Measurements from ENCODE around the gene METTL13.

Gene METTL13

DNA sequence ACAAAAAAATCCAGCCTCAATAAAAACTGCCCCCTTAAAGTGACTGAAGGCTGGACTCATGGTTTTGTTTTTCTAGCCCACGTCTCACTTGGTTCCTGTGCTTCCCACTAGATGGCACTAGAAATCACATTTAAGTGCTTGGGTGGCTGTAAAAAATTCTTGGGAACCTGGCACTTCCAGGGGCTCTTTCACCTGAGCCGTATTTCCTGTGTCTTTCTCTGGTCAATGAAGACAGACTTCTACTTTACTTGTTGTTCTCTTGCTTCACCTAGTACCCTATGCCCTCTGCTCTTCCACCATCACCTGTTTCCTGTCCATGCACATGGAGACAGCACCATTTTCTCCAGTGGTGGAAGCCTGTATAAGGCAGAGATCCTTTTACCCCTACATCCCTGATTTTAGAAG, 20.0 kb downstream of the METTL13 start:
- H3K4me3 Mint-ChIP-seq: no peak overlapping the region
- peaks cover 24 to 37% of the 10 kb centered on the region in 2 donors for H3K36me3 Mint-ChIP-seq
- H3K27ac Mint-ChIP-seq: no peak overlapping the region
- no peaks in the 10 kb centered on the region for H3K9me3 Mint-ChIP-seq
- no peak for DNase-seq
- no peaks in the 10 kb centered on the region for H3K27me3 Mint-ChIP-seq
- H3K4me1 Mint-ChIP-seq: peaks cover 8 to 9% of the 10 kb centered on the region in 2 donors
- ATAC-seq (replicated peaks): peak; percentile 42 to 48

GRCh38 chr1:171802207-171802606, 20.7 kb downstream of the METTL13 start:
- H3K4me3 Mint-ChIP-seq: no peak overlapping the region
- no peak for DNase-seq
- no peaks in the 10 kb centered on the region for H3K27me3 Mint-ChIP-seq
- no peak overlapping the region for H3K27ac Mint-ChIP-seq
- no peak for ATAC-seq (replicated peaks)
- no peaks in the 10 kb centered on the region for H3K9me3 Mint-ChIP-seq
- peaks cover 10 to 13% of the 10 kb centered on the region in 2 donors for H3K4me1 Mint-ChIP-seq
- H3K36me3 Mint-ChIP-seq: peaks cover 17 to 30% of the 10 kb centered on the region in 2 donors

- Mint-ChIP-seq H3K36me3 (peaks cover 15 to 23% of the 10 kb centered on the region in 2 donors), H3K4me1 (peaks cover 16 to 20% of the 10 kb centered on the region in 2 donors), H3K27me3 (no peaks in the 10 kb centered on the region), H3K9me3 (no peaks in the 10 kb centered on the region), H3K27ac (no peak overlapping the region), H3K4me3 (no peak overlapping the region)
- ATAC-seq (replicated peaks) (no peak), DNase-seq (no peak)
These were observed 21.6 kb downstream of the METTL13 start for GRCh38 chr1:171803045-171803444.

- H3K36me3 Mint-ChIP-seq: peaks cover 10 to 19% of the 10 kb centered on the region in 2 donors
- H3K9me3 Mint-ChIP-seq: no peaks in the 10 kb centered on the region
- H3K27me3 Mint-ChIP-seq: no peaks in the 10 kb centered on the region
- DNase-seq (no peak), ATAC-seq (replicated peaks) (no peak)
- H3K4me3 Mint-ChIP-seq: no peak overlapping the region
- H3K4me1 Mint-ChIP-seq: peaks cover 16 to 21% of the 10 kb centered on the region in 2 donors
- H3K27ac Mint-ChIP-seq: no peak overlapping the region
These were observed 22.1 kb downstream of the METTL13 start for GRCh38 chr1:171803461-171804022.

- ATAC-seq (replicated peaks) (peak; percentile 76 to 87), DNase-seq (no peak)
- no peaks in the 10 kb centered on the region for H3K27me3 Mint-ChIP-seq
- no peak overlapping the region for H3K27ac Mint-ChIP-seq
- peaks cover 4 to 8% of the 10 kb centered on the region in 2 donors for H3K36me3 Mint-ChIP-seq
- peaks cover 16 to 21% of the 10 kb centered on the region in 2 donors for H3K4me1 Mint-ChIP-seq
- H3K4me3 Mint-ChIP-seq: peak overlapping the region in 1 of 2 donors; percentile 22
- no peaks in the 10 kb centered on the region for H3K9me3 Mint-ChIP-seq
These were observed 24.1 kb downstream of the METTL13 start for GRCh38 chr1:171805395-171806115.

GRCh38 chr1:171807556-171807955, 26.1 kb downstream of the METTL13 start:
- ATAC-seq (replicated peaks): peak; percentile 45 to 73
- no peak overlapping the region for H3K4me3 Mint-ChIP-seq
- no peaks in the 10 kb centered on the region for H3K9me3 Mint-ChIP-seq
- no peaks in the 10 kb centered on the region for H3K27me3 Mint-ChIP-seq
- DNase-seq: no peak
- peaks cover 14 to 21% of the 10 kb centered on the region in 2 donors for H3K4me1 Mint-ChIP-seq
- H3K36me3 Mint-ChIP-seq: peaks cover 9 to 11% of the 10 kb centered on the region in 2 donors
- H3K27ac Mint-ChIP-seq: peak overlapping the region; percentile 65

DNA sequence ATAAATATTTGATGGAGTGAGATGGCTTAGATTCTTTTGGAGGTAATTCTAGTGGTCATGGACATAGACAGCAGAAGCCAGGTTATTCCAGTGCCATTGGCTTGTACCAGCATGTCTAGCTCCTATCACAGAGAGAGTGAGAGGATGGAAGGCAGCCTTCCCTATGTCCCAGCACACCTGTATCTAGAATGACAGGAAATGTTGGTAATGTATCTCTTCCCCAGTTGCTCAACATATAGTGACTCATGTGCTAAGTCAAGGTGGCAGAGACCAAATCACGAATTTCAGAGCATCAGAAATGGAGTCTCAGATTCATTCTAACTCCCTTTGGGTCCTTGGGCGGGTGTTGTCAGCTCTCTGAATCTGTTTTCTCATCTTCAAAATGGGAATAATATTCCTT, 28.4 kb downstream of the METTL13 start:
- ATAC-seq (replicated peaks): no peak

DNA sequence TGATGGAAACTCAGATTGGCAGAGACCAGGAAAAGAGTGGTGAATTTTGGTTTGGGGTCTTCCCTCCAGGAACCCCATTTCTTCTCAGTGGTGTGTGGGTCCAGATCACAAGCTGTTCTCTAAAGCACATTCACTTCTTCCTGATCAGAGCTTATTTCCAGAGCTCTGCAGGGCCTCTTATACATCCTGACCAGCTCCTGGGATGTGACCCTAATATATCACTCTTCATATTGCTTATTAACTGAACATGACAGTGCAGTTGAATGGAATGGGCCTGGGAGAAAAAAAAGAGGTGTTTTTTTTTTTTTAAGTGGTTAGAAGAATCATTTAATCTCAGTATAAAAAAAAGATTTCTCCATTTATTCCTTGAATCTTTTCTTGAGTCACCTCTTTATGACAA, 30.2 kb downstream of the METTL13 start:
- H3K9me3 Mint-ChIP-seq: no peaks in the 10 kb centered on the region
- peaks cover 7 to 10% of the 10 kb centered on the region in 2 donors for H3K4me1 Mint-ChIP-seq
- no peaks in the 10 kb centered on the region for H3K27me3 Mint-ChIP-seq
- no peak overlapping the region for H3K27ac Mint-ChIP-seq
- peaks cover 6 to 13% of the 10 kb centered on the region in 2 donors for H3K36me3 Mint-ChIP-seq
- H3K4me3 Mint-ChIP-seq: no peak overlapping the region
- ATAC-seq (replicated peaks) (no peak), DNase-seq (no peak)

More for the DNA sequence above, 28.4 kb downstream of the METTL13 start:
- DNase-seq: no peak
- H3K4me3 Mint-ChIP-seq: no peak overlapping the region
- H3K4me1 Mint-ChIP-seq: peaks cover 14 to 21% of the 10 kb centered on the region in 2 donors
- H3K36me3 Mint-ChIP-seq: peaks cover 6 to 12% of the 10 kb centered on the region in 2 donors
- H3K9me3 Mint-ChIP-seq: no peaks in the 10 kb centered on the region
- H3K27ac Mint-ChIP-seq: no peak overlapping the region
- no peaks in the 10 kb centered on the region for H3K27me3 Mint-ChIP-seq

DNA sequence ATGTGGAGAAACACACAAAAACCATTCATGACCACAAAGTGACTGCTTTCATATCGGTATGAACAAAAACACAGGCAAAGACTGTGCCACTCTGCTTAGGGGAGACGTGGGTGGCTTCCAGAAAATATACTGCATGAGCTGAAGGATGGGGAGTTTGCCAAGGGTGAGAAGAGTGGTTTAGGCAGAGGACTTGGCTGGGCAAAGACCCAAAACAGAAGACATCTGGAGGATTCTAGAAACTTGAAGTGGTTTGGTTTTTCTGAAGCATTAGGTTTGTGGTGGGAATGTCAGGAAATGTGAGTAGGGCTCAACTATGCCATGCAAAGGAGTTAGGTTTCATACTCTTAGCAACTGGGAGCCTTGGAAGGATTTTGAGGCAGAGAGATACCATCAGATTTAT, 33.2 kb downstream of the METTL13 start:
- ATAC-seq (replicated peaks) (no peak), DNase-seq (no peak)
- no peaks in the 10 kb centered on the region for H3K27me3 Mint-ChIP-seq
- peaks cover 12 to 19% of the 10 kb centered on the region in 2 donors for H3K36me3 Mint-ChIP-seq
- H3K4me3 Mint-ChIP-seq: no peak overlapping the region
- peaks cover 5 to 14% of the 10 kb centered on the region in 2 donors for H3K4me1 Mint-ChIP-seq
- H3K27ac Mint-ChIP-seq: no peak overlapping the region
- no peaks in the 10 kb centered on the region for H3K9me3 Mint-ChIP-seq

DNA sequence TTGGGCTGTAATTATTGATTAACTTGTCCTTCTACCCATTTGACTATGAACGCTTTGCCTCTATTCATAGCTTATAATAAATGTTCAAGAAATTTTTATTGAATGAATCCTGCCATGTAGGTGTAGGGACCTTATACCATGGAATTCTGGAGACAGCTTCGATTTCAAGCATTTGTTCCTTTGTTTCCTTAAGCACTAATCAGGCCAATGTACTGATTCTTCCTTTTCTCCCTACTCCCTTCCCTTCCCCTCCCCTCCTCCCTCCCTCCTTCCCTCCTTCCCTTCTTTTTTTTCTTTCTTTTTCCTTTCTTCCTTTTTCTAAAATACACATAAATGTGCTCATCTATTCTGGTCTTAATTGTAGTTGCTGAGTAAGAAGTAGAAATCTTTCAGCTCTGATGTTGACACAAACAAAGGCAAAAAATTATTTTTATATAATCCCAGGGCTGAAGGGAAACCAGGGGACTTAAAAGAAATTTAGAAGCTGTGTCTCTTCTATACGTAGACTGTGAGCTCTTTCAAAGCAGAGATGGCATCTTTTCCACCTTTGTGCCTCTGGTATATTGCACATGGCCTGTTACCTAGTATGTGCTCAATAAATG, 34.9 kb downstream of the METTL13 start:
- Mint-ChIP-seq H3K4me1 (peaks cover 5 to 14% of the 10 kb centered on the region in 2 donors), H3K36me3 (peaks cover 8 to 16% of the 10 kb centered on the region in 2 donors), H3K27ac (no peak overlapping the region), H3K4me3 (no peak overlapping the region), H3K9me3 (no peaks in the 10 kb centered on the region), H3K27me3 (no peaks in the 10 kb centered on the region)
- ATAC-seq (replicated peaks) (no peak), DNase-seq (no peak)

- DNase-seq: no peak
- Mint-ChIP-seq H3K27ac (no peak overlapping the region), H3K9me3 (no peaks in the 10 kb centered on the region), H3K4me3 (no peak overlapping the region), H3K36me3 (peaks cover 7 to 16% of the 10 kb centered on the region in 2 donors), H3K4me1 (peaks cover 5 to 14% of the 10 kb centered on the region in 2 donors), H3K27me3 (no peaks in the 10 kb centered on the region)
- ATAC-seq (replicated peaks): peak; percentile 78 to 89
These were observed 36.2 kb downstream of the METTL13 start for GRCh38 chr1:171817511-171818265.

DNA sequence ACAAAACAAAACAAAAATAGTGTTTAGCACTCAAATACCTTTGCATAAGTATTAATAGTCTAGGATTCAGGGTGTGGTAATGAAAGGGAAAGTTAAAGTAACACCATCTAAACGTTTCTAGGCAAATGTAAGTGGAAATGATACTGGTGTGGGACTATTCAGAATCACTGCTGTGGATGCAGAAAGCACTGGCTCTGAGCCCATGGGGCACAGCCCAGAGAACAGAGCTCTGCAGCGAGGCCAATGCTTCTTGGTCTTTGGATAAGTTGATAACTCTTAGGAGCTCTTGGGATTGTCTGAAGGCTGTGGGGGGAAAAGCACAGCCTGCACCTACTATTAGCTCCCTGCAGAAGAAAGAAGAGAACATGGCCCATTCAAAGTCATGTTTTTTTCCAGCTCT, 38.5 kb downstream of the METTL13 start:
- H3K36me3 Mint-ChIP-seq: peaks cover 13 to 15% of the 10 kb centered on the region in 2 donors
- ATAC-seq (replicated peaks) (no peak), DNase-seq (no peak)
- H3K4me1 Mint-ChIP-seq: peaks cover 5 to 14% of the 10 kb centered on the region in 2 donors
- H3K4me3 Mint-ChIP-seq: no peak overlapping the region
- peaks cover 3 to 4% of the 10 kb centered on the region in 2 donors for H3K9me3 Mint-ChIP-seq
- H3K27ac Mint-ChIP-seq: no peak overlapping the region
- no peaks in the 10 kb centered on the region for H3K27me3 Mint-ChIP-seq

DNA sequence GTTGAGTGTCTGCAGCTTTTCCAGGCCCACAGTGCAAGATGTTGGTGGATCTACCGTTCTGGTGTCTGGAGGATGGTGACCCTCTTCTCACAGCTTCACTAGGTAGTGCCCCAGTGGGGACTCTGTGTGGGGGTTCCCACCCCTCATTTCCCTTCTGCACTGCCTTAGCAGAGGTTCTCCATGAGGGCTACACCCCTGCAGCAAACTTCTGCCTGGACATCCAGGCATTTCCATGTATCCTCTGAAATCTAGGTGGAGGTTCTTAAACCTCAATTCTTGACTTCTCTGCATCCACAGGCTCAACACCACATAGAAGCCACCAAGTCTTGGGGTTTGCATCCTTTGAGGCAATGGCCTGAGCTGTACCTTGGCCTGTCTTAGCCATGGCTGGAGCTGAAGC, 45.5 kb downstream of the METTL13 start:
- Mint-ChIP-seq H3K36me3 (peaks cover 33 to 41% of the 10 kb centered on the region in 2 donors), H3K4me3 (no peak overlapping the region), H3K27me3 (no peaks in the 10 kb centered on the region), H3K4me1 (peaks cover 6% of the 10 kb centered on the region in 2 donors), H3K9me3 (peaks cover 26 to 31% of the 10 kb centered on the region in 2 donors), H3K27ac (no peak overlapping the region)
- DNase-seq (no peak), ATAC-seq (replicated peaks) (no peak)

- peaks cover 33 to 41% of the 10 kb centered on the region in 2 donors for H3K36me3 Mint-ChIP-seq
- no peaks in the 10 kb centered on the region for H3K27me3 Mint-ChIP-seq
- H3K4me3 Mint-ChIP-seq: no peak overlapping the region
- H3K27ac Mint-ChIP-seq: peak overlapping the region; percentile 2
- H3K9me3 Mint-ChIP-seq: peaks cover 26 to 31% of the 10 kb centered on the region in 2 donors
- no peak for DNase-seq
- H3K4me1 Mint-ChIP-seq: peaks cover 6% of the 10 kb centered on the region in 2 donors
- ATAC-seq (replicated peaks): peak; percentile 60 to 63
These were observed 47.3 kb downstream of the METTL13 start for GRCh38 chr1:171828794-171829193.
